Endothelial cell of umbilical vein (primary cell): ENCODE measurements around the gene TM7SF2. TPM values are rescaled to one million over a fixed set of nuclear protein-coding genes. Genes with fewer than 3 reads are reported as not detected.

Source experiments
- BruUV-seq: library from RNA; stranded (reverse); fragments of 400-500 nt; replicated peaks from 2 replicates; lab custom pipeline; 2021; lab: Mats Ljungman, UMichigan
- CTCF ChIA-PET: fragments of 300-600, 350-600 bp; sonication (Branson Sonifier 250); formaldehyde crosslinking; loops from one replicate; lab custom pipeline; 2021; ENCODE audit warnings: antibody characterized with exemption, inconsistent platforms; lab: Charles Lee
- POLR2A ChIA-PET: fragments of 300-600, 350-600 bp; sonication (Branson Sonifier 250); formaldehyde crosslinking; loops from one replicate; lab custom pipeline; 2021; ENCODE audit warnings: antibody characterized with exemption, inconsistent platforms; lab: Charles Lee
- DNase-seq: peaks from one replicate; pipeline ENCODE4 v3.0.0-alpha.2; 2011; ENCODE audit warnings: low read depth, low spot score
- FAIRE-seq: peaks from 2 replicates; lab custom pipeline; 2011; peaks lifted over from hg19 to GRCh38; lab: Jason Lieb, UNC
- H2AFZ ChIP-seq: 2 replicates; pipeline ENCODE4 v1.6.0; 2012; ENCODE audit warnings: low read depth, low read length, control low read depth, inconsistent platforms
- H3K27ac ChIP-seq: 2 replicates; pipeline ENCODE4 v1.5.1; 2011; ENCODE audit warnings: low read depth, mild to moderate bottlenecking, control low read depth, low read length, moderate library complexity; ENCODE audit not compliant: insufficient read depth
- H3K27me3 ChIP-seq, 2 experiments: 2 replicates each; pipeline versions ENCODE4 v1.6.0 to v1.6.1; 2011; ENCODE audit warnings: low read length in 2 of 2, mixed read lengths in 1 of 2; ENCODE audit not compliant: control insufficient read depth in 2 of 2, insufficient read depth in 2 of 2
- H3K36me3 ChIP-seq, 2 experiments: 2 replicates in 1 of 2; 3 replicates in 1 of 2; pipeline ENCODE4 v1.5.1; 2011; ENCODE audit warnings: low read length in 2 of 2, mild to moderate bottlenecking in 1 of 2, moderate library complexity in 1 of 2; ENCODE audit not compliant: control insufficient read depth in 2 of 2, insufficient read depth in 2 of 2; ENCODE audit errors: extremely low read depth in 1 of 2
- H3K4me1 ChIP-seq: 3 replicates; pipeline ENCODE4 v1.5.1; 2011; ENCODE audit warnings: mild to moderate bottlenecking, low read length; ENCODE audit not compliant: control insufficient read depth, insufficient read depth; ENCODE audit errors: extremely low read depth
- H3K4me2 ChIP-seq: 2 replicates; pipeline ENCODE4 v1.6.1; 2011; ENCODE audit warnings: low read length, control low read depth, mixed read lengths; ENCODE audit not compliant: insufficient read depth
- H3K4me3 ChIP-seq, 3 experiments: fragments of 200-600 bp in 1 of 3; sonication (generic), shearing (Covaris generic) in 1 of 3; replicated peaks in 1 of 3; 2 replicates each; pipeline ENCODE4 v1.5.1; 2011 to 2016; ENCODE audit warnings: control low read depth in 3 of 3, low read length in 3 of 3, mild to moderate bottlenecking in 2 of 3, inconsistent platforms in 1 of 3, low read depth in 1 of 3, moderate library complexity in 1 of 3; ENCODE audit not compliant: insufficient read depth in 1 of 3
- H3K79me2 ChIP-seq: 2 replicates; pipeline ENCODE4 v1.6.0; 2012; ENCODE audit warnings: low read length, inconsistent platforms; ENCODE audit not compliant: control insufficient read depth, insufficient read depth
- H3K9ac ChIP-seq: replicated peaks from 2 replicates; pipeline ENCODE3; 2011; ENCODE audit warnings: low read length, control low read depth; ENCODE audit not compliant: insufficient read depth; ENCODE audit errors: extremely low read depth
- H3K9me1 ChIP-seq: replicated peaks from 3 replicates; pipeline ENCODE4 v1.6.0; 2011; ENCODE audit warnings: mild to moderate bottlenecking, low read length; ENCODE audit not compliant: control insufficient read depth, insufficient read depth; ENCODE audit errors: extremely low read depth
- H3K9me3 ChIP-seq: replicated peaks from 2 replicates; pipeline ENCODE4 v1.5.1; 2012; ENCODE audit warnings: low read length, inconsistent platforms; ENCODE audit not compliant: control insufficient read depth, insufficient read depth
- H4K20me1 ChIP-seq: replicated peaks from 2 replicates; pipeline ENCODE3; 2011; ENCODE audit warnings: mild to moderate bottlenecking, low read length; ENCODE audit not compliant: control insufficient read depth, insufficient read depth; ENCODE audit errors: extremely low read depth
- EZH2 ChIP-seq: IDR thresholded peaks from 2 replicates; pipeline ENCODE4 v1.6.1; 2012; ENCODE audit warnings: borderline replicate concordance, low read depth, mild to moderate bottlenecking, moderate library complexity, low read length, inconsistent platforms; ENCODE audit not compliant: severe bottlenecking
- FOS ChIP-seq: IDR thresholded peaks from 2 replicates; pipeline ENCODE4 v1.6.1; 2011; ENCODE audit warnings: mild to moderate bottlenecking, low read length, moderate library complexity, borderline replicate concordance; ENCODE audit not compliant: insufficient read depth
- GATA2 ChIP-seq: IDR thresholded peaks from 2 replicates; pipeline ENCODE4 v1.7.0; 2011; ENCODE audit warnings: low read depth, mild to moderate bottlenecking, moderate library complexity, mixed read lengths, low read length; ENCODE audit not compliant: insufficient read length, insufficient read depth
- JUN ChIP-seq: IDR thresholded peaks from 2 replicates; pipeline ENCODE4 v1.6.1; 2011; ENCODE audit warnings: borderline replicate concordance, low read depth; ENCODE audit not compliant: insufficient read length, insufficient read depth
- MYC ChIP-seq: IDR thresholded peaks from one replicate; pipeline ENCODE4 v1.6.1; 2011; ENCODE audit warnings: mild to moderate bottlenecking, low read depth, low read length
- POLR2A ChIP-seq: IDR thresholded peaks from 2 replicates; pipeline ENCODE4 v1.6.1; 2012; ENCODE audit warnings: low read depth, mild to moderate bottlenecking, control low read depth, low read length
- POLR2AphosphoS5 ChIP-seq: IDR thresholded peaks from 2 replicates; pipeline ENCODE4 v1.6.1; 2012; ENCODE audit warnings: low read depth, mild to moderate bottlenecking, control low read depth, low read length, moderate library complexity; ENCODE audit not compliant: insufficient read depth
- dilution Hi-C: fragments of 300-500 bp; cut with MboI; formaldehyde crosslinking; loops from one replicate; pipeline ENCODE4 v1.15.0; 2019; ENCODE audit warnings: low sequenced_read_pairs; ENCODE audit not compliant: extremely low pct_ligation_motif_present
- intact Hi-C: fragments of 100-400 bp; cut with micrococcal nuclease; formaldehyde crosslinking; loops from one replicate; pipeline ENCODE4 v1.10.0; 2022
- polyA plus RNA-seq, 4 experiments: library from polyadenylated mRNA; depleted of rRNA in 3 of 4; stranded (reverse) in 3 of 4; unstranded in 1 of 4; fragments of >200 nt; gene quantifications; 2 replicates each; pipeline versions ENCODE4 v1.2.1 to v1.2.3, GENCODE V29; 2011 to 2012; ENCODE audit warnings: missing spikeins in 1 of 4
- total RNA-seq: library from RNA; stranded (reverse); gene quantifications from 2 replicates; pipeline ENCODE4 v1.2.3, GENCODE V29; 2021
- TF ChIP-seq, protein P1 (sequence below), 2 donors: IDR thresholded peaks; 1 replicate in 1 of 2; 2 replicates in 1 of 2; pipeline ENCODE4 v1.5.1; 2011; ENCODE audit warnings: low read length in 2 of 2, mild to moderate bottlenecking in 2 of 2, moderate library complexity in 2 of 2, control low read depth in 1 of 2, inconsistent platforms in 1 of 2, low read depth in 1 of 2; ENCODE audit not compliant: insufficient read depth in 1 of 2; ENCODE audit errors: extremely low read depth in 1 of 2
- TF ChIP-seq, protein P2 (sequence below): IDR thresholded peaks from 2 replicates; pipeline ENCODE4 v1.6.1; 2011; ENCODE audit not compliant: insufficient read depth, insufficient read length

TM7SF2 gene
- total and polyA plus RNA-seq, 2 donors (not counting 3 experiments of a cell fraction or from before 2014, with no cell fraction given) = 11.6 to 47.1 TPM

DNA sequence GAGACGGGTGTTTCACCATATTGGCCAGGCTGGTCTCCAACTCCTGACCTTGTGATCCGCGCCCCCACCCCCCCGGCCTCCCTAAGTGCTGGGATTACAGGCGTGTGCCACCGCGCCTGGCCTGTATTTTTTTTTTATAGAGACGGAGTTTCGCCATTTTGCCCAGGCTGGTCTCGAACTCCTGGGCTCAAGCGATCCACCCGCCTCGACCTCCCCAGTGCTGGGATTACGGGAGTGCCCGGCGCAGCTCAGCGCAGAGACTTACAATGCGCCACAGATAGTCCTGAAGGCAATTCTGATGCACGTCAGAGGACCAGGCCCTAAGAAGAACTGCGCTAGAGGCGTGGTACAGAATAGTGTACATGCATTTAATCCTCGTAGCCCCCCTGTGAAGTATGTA is 16.2 kb upstream of the TM7SF2 start:
- no peak overlapping the region for H3K27ac ChIP-seq
- no peaks in the 10 kb centered on the region for H3K9me3 ChIP-seq
- no peak for DNase-seq
- peaks cover 8% of the 10 kb centered on the region for H3K79me2 ChIP-seq
- BruUV-seq = no TSS peak
- intact Hi-C loops (loop anchor here (5.0 kb wide), 1 partner anchor 83 kb away; the partner anchor contains the start of gene ARL2), dilution Hi-C loops (no loop called here)
- POLR2A ChIA-PET = no interaction called here
- no peak for FAIRE-seq
- no peaks in the 10 kb centered on the region for H3K9me1 ChIP-seq
- H3K4me1 ChIP-seq = peaks cover 6% of the 10 kb centered on the region
- no peak overlapping the region for H3K9ac ChIP-seq
- peak overlapping the region; percentile 99 for H2AFZ ChIP-seq
- H3K36me3 ChIP-seq = no peaks in the 10 kb centered on the region
- H4K20me1 ChIP-seq = no peaks in the 10 kb centered on the region
- H3K27me3 ChIP-seq = no peaks in the 10 kb centered on the region
- CTCF ChIA-PET = interaction anchor here (1.2 to 5.3 kb wide), 2 partner anchors 15 to 16 kb away, joined by 6 to 56 read pairs; partner anchors contain the start of gene TM7SF2
- H3K4me2 ChIP-seq = peak overlapping the region; percentile 67
- TF ChIP-seq, protein P1, sequence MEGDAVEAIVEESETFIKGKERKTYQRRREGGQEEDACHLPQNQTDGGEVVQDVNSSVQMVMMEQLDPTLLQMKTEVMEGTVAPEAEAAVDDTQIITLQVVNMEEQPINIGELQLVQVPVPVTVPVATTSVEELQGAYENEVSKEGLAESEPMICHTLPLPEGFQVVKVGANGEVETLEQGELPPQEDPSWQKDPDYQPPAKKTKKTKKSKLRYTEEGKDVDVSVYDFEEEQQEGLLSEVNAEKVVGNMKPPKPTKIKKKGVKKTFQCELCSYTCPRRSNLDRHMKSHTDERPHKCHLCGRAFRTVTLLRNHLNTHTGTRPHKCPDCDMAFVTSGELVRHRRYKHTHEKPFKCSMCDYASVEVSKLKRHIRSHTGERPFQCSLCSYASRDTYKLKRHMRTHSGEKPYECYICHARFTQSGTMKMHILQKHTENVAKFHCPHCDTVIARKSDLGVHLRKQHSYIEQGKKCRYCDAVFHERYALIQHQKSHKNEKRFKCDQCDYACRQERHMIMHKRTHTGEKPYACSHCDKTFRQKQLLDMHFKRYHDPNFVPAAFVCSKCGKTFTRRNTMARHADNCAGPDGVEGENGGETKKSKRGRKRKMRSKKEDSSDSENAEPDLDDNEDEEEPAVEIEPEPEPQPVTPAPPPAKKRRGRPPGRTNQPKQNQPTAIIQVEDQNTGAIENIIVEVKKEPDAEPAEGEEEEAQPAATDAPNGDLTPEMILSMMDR (IDR thresholded peaks at IDR 0.05; ENCODE audit: extremely low read depth in 1 of 2, insufficient read depth in 1 of 2, low read depth in 1 of 2, low read length in 2 of 2) = no peak
- peak overlapping the region in 1 of 3 experiments; percentile 56 for H3K4me3 ChIP-seq

DNA sequence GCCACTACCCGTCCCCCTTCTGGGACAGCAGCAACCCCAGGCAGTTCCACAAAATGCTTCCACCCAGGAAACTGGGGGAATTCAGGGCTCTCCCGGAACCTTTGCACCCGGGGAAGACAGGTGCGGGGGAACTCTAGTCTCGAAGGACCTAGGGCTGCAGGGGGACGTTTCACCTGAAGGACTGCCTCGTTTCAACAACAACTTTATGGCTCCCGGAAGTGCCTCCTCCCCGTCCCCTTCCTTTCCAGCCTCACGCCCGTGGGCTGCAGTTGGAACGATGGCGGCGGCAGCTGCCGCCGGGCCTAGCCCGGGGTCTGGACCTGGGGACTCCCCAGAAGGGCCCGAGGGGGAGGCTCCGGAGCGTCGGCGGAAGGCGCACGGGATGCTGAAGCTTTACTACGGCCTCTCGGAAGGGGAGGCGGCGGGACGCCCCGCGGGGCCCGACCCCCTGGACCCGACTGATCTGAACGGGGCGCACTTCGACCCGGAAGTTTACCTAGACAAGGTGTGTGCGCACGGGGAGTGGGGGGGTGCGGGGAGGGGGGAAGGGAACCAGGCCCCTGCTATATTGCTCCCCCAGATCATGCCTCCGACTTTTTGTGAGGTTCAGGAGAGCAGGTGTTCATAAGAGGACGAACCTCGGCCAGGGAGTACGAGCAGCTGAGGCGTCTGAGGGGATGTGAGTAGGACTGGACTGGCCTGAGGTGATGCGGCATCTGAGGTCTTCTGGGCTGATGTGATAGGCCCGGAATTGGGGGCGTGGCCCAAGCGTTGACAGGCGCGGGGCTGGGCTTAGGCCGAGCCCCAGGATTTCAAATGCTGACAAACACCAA is 15.5 kb upstream of the TM7SF2 start, which contains the start of gene VPS51:
VPS51 (plus strand) TSS at position 241 of the 833 bp plus-strand sequence; CDS start at position 278, 37 bp downstream.
- H3K79me2 ChIP-seq = peaks cover 8% of the 10 kb centered on the region
- H3K9me3 ChIP-seq = no peaks in the 10 kb centered on the region
- no peaks in the 10 kb centered on the region for H3K27me3 ChIP-seq
- dilution Hi-C loops = no loop called here
- CTCF ChIA-PET = interaction anchor here (1.2 to 5.3 kb wide), 2 partner anchors 12 to 15 kb away, joined by 3 to 56 read pairs; partner anchors contain the start of gene TM7SF2
- peak within 1 kb of the TSS; percentile 55 to 62 (median 56) for H3K4me3 ChIP-seq
- peak within 1 kb of the TSS; percentile 43 for H3K9ac ChIP-seq
- H3K36me3 ChIP-seq = no peaks in the 10 kb centered on the region
- BruUV-seq = TSS peak; percentile 95
- peak within 1 kb of the TSS; percentile 67 for H3K4me2 ChIP-seq
- TF ChIP-seq, protein P2, sequence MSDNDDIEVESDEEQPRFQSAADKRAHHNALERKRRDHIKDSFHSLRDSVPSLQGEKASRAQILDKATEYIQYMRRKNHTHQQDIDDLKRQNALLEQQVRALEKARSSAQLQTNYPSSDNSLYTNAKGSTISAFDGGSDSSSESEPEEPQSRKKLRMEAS = peak; percentile 44
- no peak for TF ChIP-seq FOS
- no peak for TF ChIP-seq JUN
- TF ChIP-seq MYC = peak; percentile 80
- TF ChIP-seq EZH2 = no peak
- no peak for TF ChIP-seq GATA2
- peak; percentile 67 for TF ChIP-seq POLR2AphosphoS5
- TF ChIP-seq, protein P1 (IDR thresholded peaks at IDR 0.05; ENCODE audit: extremely low read depth in 1 of 2, insufficient read depth in 1 of 2, low read depth in 1 of 2, low read length in 2 of 2) = no peak
- TF ChIP-seq POLR2A = peak; percentile 94
- DNase-seq (peak; percentile 76), FAIRE-seq (peak; percentile 86)
- H3K9me1 ChIP-seq = no peaks in the 10 kb centered on the region
- intact Hi-C loops = loop anchor here (1.0 to 5.0 kb wide), 4 partner anchors 12 to 84 kb away; partner anchors contain the start of genes ARL2, CDCA5, SNX15 and TM7SF2
- H3K4me1 ChIP-seq = peaks cover 6% of the 10 kb centered on the region
- peak within 1 kb of the TSS; percentile 46 for H3K27ac ChIP-seq
- POLR2A ChIA-PET = interaction anchor here (2.0 to 2.4 kb wide), 2 partner anchors 14 to 20 kb away, joined by 5 to 6 read pairs; no protein-coding TSS in a partner anchor
- no peaks in the 10 kb centered on the region for H4K20me1 ChIP-seq
- peak within 1 kb of the TSS; percentile 99 for H2AFZ ChIP-seq
